Large intestine (tissue), 3 donors: ENCODE measurements around the gene TAS2R5. TPM values are rescaled to one million over a fixed set of nuclear protein-coding genes. Genes with fewer than 3 reads are reported as not detected.
"Not testable (repeated sequence)": the region's sequence is repeated elsewhere in the genome, so short reads cannot be mapped to it uniquely, and the experiment has no call there.

Source experiments
- DNase-seq, 2 donors: peaks; one replicate each; pipeline versions ENCODE4 v3.0.0 to v3.0.0-alpha.2; 2013
- H3K27ac ChIP-seq: one replicate; pipeline ENCODE4 v1.5.1; 2013; ENCODE audit warnings: low read length
- H3K27me3 ChIP-seq: 2 replicates; pipeline ENCODE4 v1.6.1; 2013; ENCODE audit warnings: low read length; ENCODE audit not compliant: control insufficient read depth, insufficient read depth
- H3K36me3 ChIP-seq: 2 replicates; pipeline ENCODE4 v1.6.1; 2013; ENCODE audit warnings: low read length; ENCODE audit not compliant: control insufficient read depth, insufficient read depth
- H3K4me1 ChIP-seq: one replicate; pipeline ENCODE4 v1.6.1; 2013; ENCODE audit warnings: low read length; ENCODE audit not compliant: control insufficient read depth, insufficient read depth
- H3K4me3 ChIP-seq: one replicate; pipeline ENCODE4 v1.5.1; 2013; ENCODE audit warnings: low read length
- H3K9me3 ChIP-seq: one replicate; pipeline ENCODE4 v1.6.1; 2013; ENCODE audit warnings: mild to moderate bottlenecking, low read depth, low read length, moderate library complexity; ENCODE audit not compliant: control insufficient read depth
- WGBS: methylation state at CpG from one replicate; pipeline ENCODE4 v1.1.5; 2013; ENCODE audit warnings: low lambda C conversion rate; ENCODE audit not compliant: insufficient coverage; 5-methylcytosine and 5-hydroxymethylcytosine counted together
- polyA plus RNA-seq: library from polyadenylated mRNA; unstranded; fragments of 120-200 nt; gene quantifications from one replicate; pipeline ENCODE4 v1.2.1, GENCODE V29; 2013

Gene TAS2R5
- polyA plus RNA-seq, 1 donor, result 6.6 TPM

- Histone ChIP-seq H3K27ac (no peak overlapping the region), H3K4me3 (no peak overlapping the region), H3K9me3 (no peaks in the 10 kb centered on the region), H3K36me3 (peaks cover 28% of the 10 kb centered on the region), H3K27me3 (no peaks in the 10 kb centered on the region), H3K4me1 (no peaks in the 10 kb centered on the region)
- peak; percentile 16 to 33 for DNase-seq
- 77% methylated on average over 5 of the region's 13 CpGs for WGBS
Observed at GRCh38 chr7:141785706-141786552, 4.1 kb upstream of the TAS2R5 start.

GRCh38 chr7:141788296-141788695, 1.7 kb upstream of the TAS2R5 start:
- H3K36me3 ChIP-seq, result peaks cover 24% of the 10 kb centered on the region
- no peaks in the 10 kb centered on the region for H3K9me3 ChIP-seq
- no peak overlapping the region for H3K27ac ChIP-seq
- no peak overlapping the region for H3K4me3 ChIP-seq
- no peaks in the 10 kb centered on the region for H3K4me1 ChIP-seq
- no CpG with 5 or more reads among the region's 2 CpGs for WGBS
- no peak for DNase-seq
- no peaks in the 10 kb centered on the region for H3K27me3 ChIP-seq

DNA sequence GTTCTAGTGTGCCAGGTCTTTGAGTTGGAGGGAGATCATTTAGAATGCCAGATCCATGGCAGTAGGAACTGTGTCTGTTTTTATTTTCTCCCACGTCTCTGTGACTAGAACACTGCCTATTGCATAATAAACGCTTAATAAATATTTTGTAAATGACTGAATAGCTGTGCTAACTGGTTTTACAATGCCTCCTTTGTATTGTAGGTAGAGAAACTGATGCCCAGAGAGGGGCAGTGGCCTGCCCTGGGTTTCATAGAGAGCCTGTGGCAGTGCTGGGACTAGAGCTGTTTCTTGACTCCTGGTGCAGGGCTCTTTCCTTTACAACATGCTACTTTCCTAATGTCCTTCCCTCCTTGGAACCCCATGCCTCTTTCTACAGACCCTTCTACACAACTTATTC, 2.5 kb downstream of the TAS2R5 start:
- DNase-seq, result no peak
- H3K9me3 ChIP-seq, result no peaks in the 10 kb centered on the region
- WGBS, result no CpG with 5 or more reads among the region's 2 CpGs
- H3K4me3 ChIP-seq, result no peak overlapping the region
- H3K27me3 ChIP-seq, result no peaks in the 10 kb centered on the region
- no peak overlapping the region for H3K27ac ChIP-seq
- H3K4me1 ChIP-seq, result no peaks in the 10 kb centered on the region
- H3K36me3 ChIP-seq, result peaks cover 25% of the 10 kb centered on the region

DNA sequence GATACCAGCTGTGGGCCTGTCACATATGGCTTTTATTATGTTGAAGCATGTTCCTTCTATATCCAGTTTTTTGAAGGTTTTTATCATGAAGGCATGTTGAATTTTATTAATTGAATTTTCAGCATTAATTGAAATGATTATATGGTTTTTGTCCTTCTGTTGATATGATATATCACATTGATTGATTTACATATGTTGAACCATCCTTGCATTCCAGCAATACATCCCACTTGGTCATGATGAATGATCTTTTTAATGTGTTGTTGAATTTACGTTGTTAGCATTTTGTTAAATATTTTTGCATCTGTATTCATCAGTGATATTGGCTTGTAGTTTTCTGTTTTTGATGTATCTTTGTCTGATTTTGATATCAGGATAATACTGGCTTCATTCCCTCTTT, 30.1 kb downstream of the TAS2R5 start:
- H3K27ac ChIP-seq, result no peak overlapping the region
- no peaks in the 10 kb centered on the region for H3K27me3 ChIP-seq
- H3K9me3 ChIP-seq, result no peaks in the 10 kb centered on the region
- H3K4me3 ChIP-seq, result no peak overlapping the region
- WGBS, result 83% methylated on average over 1 of the region's 1 CpG
- no peaks in the 10 kb centered on the region for H3K4me1 ChIP-seq
- DNase-seq, result no peak
- H3K36me3 ChIP-seq, result peaks cover 4% of the 10 kb centered on the region

DNA sequence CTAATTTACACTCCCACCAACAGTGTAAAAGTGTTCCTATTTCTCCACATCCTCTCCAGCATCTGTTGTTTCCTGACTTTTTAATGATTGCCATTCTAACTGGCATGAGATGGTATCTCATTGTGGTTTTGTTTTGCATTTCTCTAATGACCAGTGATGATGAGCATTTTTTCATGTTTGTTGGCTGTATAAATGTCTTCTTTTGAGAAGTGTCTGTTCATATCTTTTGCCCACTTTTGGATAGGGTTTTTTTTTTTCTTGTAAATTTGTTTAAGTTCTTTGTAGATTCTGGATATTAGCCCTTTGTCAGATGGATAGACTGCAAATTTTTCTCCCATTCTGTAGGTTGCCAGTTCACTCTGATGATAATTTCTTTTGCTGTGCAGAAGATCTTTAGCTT, 32.4 kb downstream of the TAS2R5 start:
- H3K36me3 ChIP-seq, H3K27ac ChIP-seq, H3K4me3 ChIP-seq, H3K27me3 ChIP-seq, H3K4me1 ChIP-seq, DNase-seq, H3K9me3 ChIP-seq: not testable (repeated sequence)

DNA sequence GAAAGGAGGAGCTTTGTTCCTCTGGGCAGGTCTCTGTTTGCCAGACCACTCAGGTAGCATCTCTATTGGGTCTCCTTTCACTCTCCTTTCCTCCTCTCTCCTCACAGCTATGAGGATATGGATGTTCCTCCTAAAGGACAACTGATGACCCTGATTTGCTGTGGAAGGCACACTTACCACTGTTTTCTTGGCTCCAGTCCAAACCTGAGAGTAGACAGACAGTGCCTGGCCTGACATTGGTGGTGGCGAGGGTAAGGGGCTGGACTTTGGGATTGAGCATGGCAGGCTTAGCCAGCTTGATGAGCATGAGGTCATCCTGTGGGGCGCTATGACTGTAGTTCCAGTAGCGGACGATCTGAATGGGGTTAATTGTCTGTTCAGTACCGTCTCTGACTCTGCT, 47.7 kb downstream of the TAS2R5 start:
- no peak overlapping the region for H3K4me3 ChIP-seq
- no peaks in the 10 kb centered on the region for H3K9me3 ChIP-seq
- no peak for DNase-seq
- no peak overlapping the region for H3K27ac ChIP-seq
- H3K36me3 ChIP-seq, result no peaks in the 10 kb centered on the region
- H3K4me1 ChIP-seq, result peaks cover 5% of the 10 kb centered on the region
- WGBS, result no CpG with 5 or more reads among the region's 5 CpGs
- H3K27me3 ChIP-seq, result no peaks in the 10 kb centered on the region

DNA sequence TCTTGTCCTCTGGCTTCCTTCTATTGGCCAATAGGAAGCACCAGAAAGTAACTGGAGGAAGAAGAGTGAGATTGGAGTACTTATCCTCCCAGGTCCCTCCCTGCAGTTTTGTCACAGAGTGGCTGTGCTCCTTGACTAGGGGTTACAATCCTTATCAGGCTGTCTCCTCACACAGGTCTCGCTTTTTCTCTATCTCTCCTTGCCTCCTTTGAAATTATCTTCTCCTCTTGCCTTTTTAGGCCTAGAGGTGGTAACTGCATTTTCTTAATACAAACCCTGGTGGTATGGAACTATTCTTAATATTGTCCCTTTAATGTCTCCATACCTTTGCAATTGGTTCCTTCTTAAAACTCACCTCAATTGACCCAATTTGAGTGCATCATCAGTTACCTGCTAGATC, 48.6 kb downstream of the TAS2R5 start:
- no peak overlapping the region for H3K27ac ChIP-seq
- no CpG with 5 or more reads among the region's 1 CpG for WGBS
- H3K4me3 ChIP-seq, result no peak overlapping the region
- H3K9me3 ChIP-seq, result no peaks in the 10 kb centered on the region
- H3K4me1 ChIP-seq, result peaks cover 5% of the 10 kb centered on the region
- no peak for DNase-seq
- no peaks in the 10 kb centered on the region for H3K36me3 ChIP-seq
- H3K27me3 ChIP-seq, result no peaks in the 10 kb centered on the region

- Histone ChIP-seq H3K9me3 (no peaks in the 10 kb centered on the region), H3K27ac (no peak overlapping the region), H3K36me3 (no peaks in the 10 kb centered on the region), H3K27me3 (no peaks in the 10 kb centered on the region), H3K4me1 (peaks cover 5% of the 10 kb centered on the region), H3K4me3 (no peak overlapping the region)
- WGBS, result 90% methylated on average over 2 of the region's 4 CpGs
- DNase-seq, result no peak
Observed at GRCh38 chr7:141839256-141839655, 49.2 kb downstream of the TAS2R5 start.

DNA sequence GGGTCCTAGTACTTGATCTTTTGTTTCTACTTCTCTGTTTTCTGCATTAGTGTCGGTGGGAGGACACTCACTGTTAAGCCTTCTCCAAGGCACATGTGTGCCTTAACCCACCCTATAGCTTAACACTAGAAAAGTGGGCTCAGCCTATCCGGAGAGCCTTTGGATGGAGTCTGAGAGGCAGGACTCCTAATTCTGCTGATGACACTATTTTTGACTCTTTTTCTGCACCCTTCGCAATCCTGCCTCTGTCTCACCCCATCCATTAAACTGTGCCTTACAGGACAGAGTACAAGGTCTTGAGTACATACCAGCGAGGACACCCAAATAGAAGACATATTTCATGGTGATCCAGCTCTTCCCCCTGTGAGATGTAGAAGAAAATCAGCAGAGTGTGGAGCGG, 50.7 kb downstream of the TAS2R5 start:
- no peak overlapping the region for H3K27ac ChIP-seq
- WGBS, result no CpG with 5 or more reads among the region's 5 CpGs
- H3K27me3 ChIP-seq, result no peaks in the 10 kb centered on the region
- no peaks in the 10 kb centered on the region for H3K36me3 ChIP-seq
- H3K9me3 ChIP-seq, result no peaks in the 10 kb centered on the region
- no peak overlapping the region for H3K4me3 ChIP-seq
- no peak for DNase-seq
- H3K4me1 ChIP-seq, result peaks cover 5% of the 10 kb centered on the region
